GM21576 (cell line): ENCODE measurements around the gene PRDM15.
"Not testable (repeated sequence)": the region's sequence is repeated elsewhere in the genome, so short reads cannot be mapped to it uniquely, and the experiment has no call there.

Experiments used
- ATAC-seq: cut with Tn5 transposase; IDR thresholded peaks from one replicate; pipeline ENCODE4 v1.9.1; 2021; ENCODE audit warnings: mild to moderate bottlenecking, moderate library complexity; ENCODE audit not compliant: unreplicated experiment

The PRDM15 gene

DNA sequence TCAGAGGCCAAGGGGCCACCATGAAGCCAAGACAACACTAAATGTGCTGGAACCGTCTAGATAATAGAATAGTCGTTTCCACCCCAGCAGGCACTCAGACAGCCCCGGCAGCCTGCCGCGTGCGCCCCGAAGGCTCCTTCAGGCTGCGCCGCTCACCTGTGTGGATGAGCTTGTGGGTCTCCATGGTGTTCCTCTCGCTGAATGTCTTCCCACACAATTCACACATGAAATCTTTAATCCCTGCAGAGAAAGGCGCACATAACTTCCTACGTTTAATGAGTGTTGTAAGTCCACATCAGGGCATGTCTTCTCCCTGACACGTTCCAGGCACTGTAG lies 68.6 kb downstream of the PRDM15 start:
- ATAC-seq, result no peak

DNA sequence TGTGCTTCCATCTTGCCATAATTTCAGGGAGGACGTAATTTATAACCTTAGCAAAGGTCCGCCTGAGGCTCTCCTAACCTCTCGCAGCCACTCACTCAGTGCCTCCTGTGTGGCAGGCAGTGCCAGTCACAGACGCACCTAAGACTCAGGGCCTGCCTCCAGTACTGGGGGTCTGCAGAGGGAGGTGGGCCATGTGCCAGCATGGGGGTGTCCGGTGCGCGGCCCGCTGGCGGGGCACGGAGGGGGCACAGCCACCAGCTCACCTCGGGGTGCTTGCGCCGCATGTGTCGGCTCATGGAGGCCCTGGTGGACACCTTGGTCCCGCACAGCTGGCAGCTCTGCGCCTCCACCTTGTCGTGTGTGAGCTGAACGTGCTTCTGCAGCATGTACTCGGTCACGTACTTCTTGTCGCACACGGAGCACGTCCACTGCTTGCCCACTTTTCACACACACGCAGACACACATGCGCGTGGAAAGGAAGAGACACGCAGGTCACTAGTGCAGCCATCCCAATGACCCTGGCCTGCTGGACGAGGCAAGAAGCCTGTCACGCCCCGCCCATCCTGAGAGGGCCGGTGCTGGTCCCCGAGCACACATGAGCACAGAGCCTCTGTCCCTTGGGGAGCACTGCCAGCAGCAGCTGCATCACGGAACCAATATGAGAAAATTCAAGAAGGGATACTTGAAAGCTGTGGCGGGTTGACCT lies 69.1 kb downstream of the PRDM15 start:
- no peak for ATAC-seq

DNA sequence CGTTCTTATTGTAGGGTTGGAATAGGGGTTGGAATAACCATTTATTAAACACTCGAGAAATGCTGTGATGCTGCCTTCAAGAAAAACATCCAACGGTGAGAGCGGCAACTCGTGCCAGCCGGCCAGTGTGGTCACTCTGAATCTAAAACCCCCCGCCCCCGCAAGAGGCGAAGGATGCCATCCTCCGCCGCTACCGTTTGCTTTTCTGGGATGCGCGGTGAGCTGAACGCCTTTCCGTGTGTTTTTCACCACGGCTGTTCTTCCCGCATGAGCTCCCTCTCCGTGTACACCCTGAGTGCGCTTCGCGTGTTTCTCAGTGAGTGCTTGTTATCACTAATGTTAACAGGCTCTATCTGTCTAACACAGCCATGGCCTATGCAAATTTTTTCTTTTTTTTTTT lies 70.3 kb downstream of the PRDM15 start:
- no peak for ATAC-seq

DNA sequence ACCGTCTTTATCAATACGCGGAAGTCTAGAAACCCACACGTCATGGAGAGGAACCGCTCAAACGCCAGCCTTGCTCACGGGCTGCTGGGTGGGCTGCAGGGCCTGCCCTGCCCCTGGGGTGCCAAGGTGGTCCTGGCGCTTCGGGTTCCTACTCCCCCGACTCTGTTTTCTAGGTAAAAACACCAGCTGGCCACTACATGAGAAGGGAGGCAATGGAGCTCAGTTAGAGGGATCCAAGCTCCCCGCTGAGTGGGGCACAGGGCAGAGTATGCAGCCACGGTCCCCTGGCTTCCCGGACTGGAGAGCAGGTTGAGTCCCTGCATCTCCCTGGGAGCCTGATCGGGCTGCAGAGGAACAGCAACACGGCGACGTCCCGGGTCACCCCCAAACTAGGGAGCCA lies 71.0 kb downstream of the PRDM15 start:
- ATAC-seq, result no peak

- ATAC-seq, result no peak
These were observed 72.4 kb downstream of the PRDM15 start for GRCh38 chr21:41806773-41807172.

GRCh38 chr21:41805643-41806042 lies 73.5 kb downstream of the PRDM15 start:
- ATAC-seq, result no peak

DNA sequence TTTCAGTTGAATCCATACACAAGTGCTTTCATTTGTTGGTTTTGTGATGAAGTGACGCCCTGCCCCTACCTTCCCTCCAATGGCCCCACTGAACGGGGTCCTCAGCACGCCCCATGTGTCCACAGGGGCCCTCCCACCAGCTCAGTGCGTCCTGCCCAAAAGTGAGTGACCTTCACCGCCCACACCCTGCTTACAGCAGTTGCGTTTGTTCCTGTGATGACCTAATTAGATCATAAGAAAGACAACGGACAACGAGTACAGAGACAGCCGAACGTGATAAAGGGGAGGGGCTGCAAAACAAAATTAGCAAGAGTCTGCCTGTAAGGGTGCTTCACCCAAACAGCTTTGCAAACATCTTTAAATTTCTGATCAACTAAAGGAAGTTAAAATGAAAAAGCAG lies 74.1 kb downstream of the PRDM15 start:
- no peak for ATAC-seq

GRCh38 chr21:41804381-41804780 lies 74.8 kb downstream of the PRDM15 start:
- ATAC-seq, result no peak

- no peak for ATAC-seq
These were observed 75.8 kb downstream of the PRDM15 start for GRCh38 chr21:41803316-41803715.

DNA sequence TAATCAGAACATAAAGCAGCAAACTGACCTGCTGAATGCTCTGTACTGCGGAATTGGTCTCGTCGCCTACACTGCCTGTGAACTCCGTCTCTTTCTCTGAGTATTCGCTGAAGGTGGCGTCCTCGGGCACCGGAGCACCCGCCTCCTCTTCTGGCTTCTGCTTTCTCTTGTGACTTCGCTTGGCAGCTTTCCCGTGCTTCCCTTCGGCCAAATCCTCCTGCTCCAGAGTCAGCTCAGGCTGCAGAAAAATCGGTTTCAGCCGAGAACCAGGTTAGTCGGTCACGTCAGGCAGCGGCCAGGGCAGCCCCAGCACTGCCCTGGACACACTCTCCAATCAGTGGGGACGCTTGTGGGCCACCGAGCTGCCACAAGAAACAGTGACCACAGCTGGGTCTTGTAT lies 76.5 kb downstream of the PRDM15 start:
- ATAC-seq, result no peak

DNA sequence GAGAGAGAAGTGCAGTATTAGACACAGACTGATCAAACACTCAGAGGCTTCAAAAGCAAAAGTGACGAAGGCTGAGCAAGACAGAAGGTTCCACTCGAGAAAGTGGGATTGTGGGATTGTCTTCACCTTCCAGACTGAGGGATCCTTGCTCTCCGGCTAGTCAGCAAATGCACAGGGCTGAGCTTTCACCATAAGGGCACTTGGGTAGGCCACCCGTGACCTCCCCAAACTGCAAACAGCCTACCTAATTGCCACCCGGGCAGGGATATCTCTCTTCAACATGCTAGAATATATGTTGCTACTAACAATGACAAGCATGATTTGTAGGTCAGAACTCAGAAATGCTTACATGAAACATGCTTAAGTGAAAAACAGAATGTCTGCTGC lies 77.0 kb downstream of the PRDM15 start:
- ATAC-seq, result no peak

DNA sequence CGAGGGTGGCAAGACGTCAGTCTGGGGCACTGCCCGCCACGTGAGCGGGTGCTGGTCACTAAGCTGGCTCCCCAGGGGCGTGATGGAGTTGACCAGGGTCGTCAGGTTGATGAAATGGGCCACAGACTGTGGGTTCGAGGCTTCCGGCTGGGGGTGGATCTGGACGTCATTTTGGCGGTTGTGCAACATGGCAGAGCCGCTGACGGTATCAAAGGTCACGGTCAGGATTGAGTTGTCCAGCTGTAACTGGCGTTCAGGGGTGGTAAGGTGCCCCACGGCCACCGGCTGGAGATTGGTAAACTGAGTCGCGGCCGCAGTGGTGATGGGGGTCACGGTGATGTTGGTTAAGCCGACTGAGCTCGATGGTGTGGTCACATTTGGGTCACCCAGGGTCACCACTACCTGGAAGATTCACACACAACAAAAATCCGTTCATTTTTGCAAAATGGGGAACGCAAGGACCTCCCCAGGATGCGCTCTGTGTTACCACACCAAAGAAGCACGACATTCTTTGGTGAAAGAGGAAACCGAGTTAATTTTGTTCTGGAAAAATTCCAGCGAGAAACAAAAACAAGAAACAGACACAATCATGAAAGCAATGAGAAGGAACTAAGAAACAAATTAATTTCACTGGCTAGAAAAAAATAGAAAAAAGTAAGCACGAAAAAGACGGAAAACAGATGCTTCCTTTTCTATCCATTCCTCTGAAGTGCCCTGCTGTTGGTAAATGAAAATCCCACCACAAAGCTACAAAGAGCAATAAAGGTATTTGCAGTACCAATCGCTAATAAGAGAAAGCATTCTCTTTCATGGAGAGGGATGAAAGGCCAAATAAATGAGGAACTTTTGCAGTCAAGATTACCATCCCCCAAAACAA lies 77.6 kb downstream of the PRDM15 start:
- ATAC-seq, result no peak

DNA sequence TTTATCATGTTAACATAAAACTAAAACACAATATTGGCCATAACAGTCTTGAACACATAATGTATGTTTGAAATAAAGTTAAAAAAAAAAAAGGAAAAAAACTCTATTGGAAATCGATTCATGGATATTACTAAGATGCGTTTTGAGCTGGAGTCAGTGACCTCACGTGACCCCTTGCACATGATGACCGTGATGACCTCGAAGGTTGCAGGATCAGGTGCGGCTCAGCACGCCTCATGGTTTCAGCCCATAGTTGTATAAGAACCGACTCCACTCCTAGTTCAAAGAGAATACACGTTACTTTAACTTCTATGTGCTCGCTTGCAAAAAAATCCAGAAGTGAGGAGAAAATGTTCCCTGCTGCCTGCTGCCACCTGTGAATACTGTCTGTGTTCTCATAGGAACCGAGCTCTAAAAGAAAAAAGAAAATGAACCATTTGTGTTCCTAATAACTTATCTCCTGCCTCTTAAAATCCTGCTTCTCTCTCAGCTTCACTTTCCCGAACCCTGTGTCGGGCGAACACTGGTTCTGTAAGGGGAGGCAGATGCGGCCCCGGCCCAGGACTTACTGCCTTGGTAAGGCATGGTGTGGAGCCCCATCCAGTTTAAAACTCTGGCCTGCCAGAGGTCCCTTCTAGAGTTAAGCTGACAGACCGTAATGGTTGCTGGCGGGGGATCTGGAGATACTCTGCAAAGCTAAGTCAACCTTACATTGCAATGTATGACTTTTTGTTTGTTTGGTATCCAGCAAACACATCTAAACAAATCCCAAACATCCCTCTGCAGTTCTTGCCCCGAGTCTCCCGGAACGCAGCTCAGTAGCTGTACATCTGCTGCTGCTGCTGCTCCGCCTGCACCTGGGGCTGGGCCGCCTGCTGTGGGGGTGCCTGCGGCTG lies 78.5 kb downstream of the PRDM15 start:
- ATAC-seq, result no peak

- ATAC-seq, result no peak
These were observed 79.4 kb downstream of the PRDM15 start for GRCh38 chr21:41799763-41800162.

DNA sequence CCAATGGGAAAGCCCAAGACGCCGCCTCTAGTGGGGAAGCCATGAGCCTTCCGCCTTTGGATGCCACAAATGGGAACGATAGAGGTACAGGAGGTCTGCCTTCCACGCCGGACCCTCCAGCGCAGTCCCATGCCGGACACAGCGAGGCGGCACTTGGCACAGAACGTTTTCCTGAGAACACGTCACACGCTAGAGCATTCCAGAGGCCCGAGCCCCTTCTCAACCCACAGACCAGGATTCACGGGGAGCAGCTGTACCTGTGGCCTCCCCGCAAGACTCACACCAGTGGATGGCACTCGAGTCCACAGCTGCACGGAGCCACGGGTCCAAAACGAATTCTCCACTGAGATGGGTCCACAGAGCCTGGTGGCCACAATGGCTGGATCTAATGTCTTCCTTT lies 80.8 kb downstream of the PRDM15 start:
- ATAC-seq, result no peak

GRCh38 chr21:41796476-41797080 lies 82.6 kb downstream of the PRDM15 start:
- ATAC-seq, result no peak

DNA sequence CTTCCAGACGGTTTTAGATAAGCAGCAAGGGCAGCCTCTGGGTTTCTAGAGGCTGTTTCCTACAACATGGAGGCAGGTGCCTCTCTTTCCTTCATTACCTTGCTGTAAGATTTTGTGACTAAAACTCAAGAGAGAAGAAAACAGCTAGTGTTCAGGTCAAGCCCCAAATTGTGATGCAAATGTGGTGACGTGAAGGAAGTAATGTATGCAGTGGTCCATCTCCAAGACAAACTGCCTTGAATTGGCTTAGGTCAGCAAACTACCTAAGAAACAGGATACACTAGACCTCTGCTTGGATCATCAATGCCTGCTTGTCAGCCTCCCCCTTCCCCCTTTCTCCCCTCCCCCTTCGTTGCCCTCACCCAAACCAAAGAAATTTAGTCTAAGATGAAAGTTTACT lies 83.4 kb downstream of the PRDM15 start:
- no peak for ATAC-seq

GRCh38 chr21:41794600-41794999 lies 84.5 kb downstream of the PRDM15 start:
- ATAC-seq, result no peak

DNA sequence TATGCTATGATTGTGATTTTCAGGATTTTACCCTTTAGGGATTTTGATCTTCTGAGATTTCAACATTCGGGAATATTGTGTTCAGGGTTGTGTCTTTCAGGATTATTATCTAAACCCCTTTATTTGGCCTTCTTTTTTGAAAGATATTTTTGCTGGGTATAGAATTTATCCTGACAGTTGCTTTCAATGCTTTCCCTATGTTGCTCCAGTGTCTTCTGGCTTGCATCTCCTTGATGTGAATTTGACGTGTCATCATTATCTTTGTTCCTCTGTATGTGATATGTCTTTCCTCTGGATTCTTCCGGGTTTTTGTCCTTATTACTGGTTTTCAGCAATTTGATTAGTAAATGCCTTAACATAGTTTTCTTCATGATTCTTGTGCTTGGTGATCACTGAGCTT lies 86.4 kb downstream of the PRDM15 start:
- ATAC-seq, result no peak

- ATAC-seq, result no peak
These were observed 92.6 kb downstream of the PRDM15 start for GRCh38 chr21:41786509-41786987.

DNA sequence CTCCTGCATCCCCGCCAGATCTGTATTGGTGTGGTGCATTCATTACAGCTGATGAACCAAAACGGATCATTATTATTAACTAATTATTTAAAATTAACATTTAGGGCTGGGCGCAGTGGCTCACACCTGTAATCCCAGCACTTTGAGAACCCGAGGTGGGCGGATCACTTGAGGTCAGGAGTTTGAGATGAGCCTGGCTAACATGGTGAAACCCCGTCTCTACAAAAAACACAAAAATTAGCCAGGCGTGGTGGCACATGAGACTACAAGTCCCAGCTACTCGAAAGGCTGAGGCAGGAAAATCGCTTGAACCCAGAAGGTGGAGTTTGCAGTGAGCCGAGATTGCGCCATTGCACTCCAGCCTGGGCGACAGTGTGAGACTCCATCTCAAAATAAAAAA lies 93.9 kb downstream of the PRDM15 start:
- not testable (repeated sequence) for ATAC-seq
